ENCODE results near the gene INPP5D.

GRCh38 chr2:233141901-233142300 is 81.8 kb downstream of the INPP5D start:
- TF ChIP-seq ZNF317 (CRISPR knock-in tag; IDR thresholded peaks at IDR 0.05; ENCODE audit: borderline replicate concordance, low read depth) (no peak), E2F4 (CRISPR knock-in tag; IDR thresholded peaks at IDR 0.05; ENCODE audit: borderline replicate concordance, low read depth) (no peak), FOXJ3 (CRISPR knock-in tag; IDR thresholded peaks at IDR 0.05; ENCODE audit: borderline replicate concordance) (no peak), HMGXB4 (CRISPR knock-in tag; IDR thresholded peaks at IDR 0.05) (no peak), ZNF671 (CRISPR knock-in tag; IDR thresholded peaks at IDR 0.05) (no peak)

Data from WTC11 (cell line).